Chondrocyte (in vitro differentiated cells): ENCODE data around the gene RERG. TPM values are rescaled to one million over a fixed set of nuclear protein-coding genes. Genes with fewer than 3 reads are reported as not detected.

Experiments used
- DNase-seq: peaks from one replicate; pipeline ENCODE4 v3.0.0; 2021; ENCODE audit warnings: mixed read lengths, low spot score
- H3K27ac Mint-ChIP-seq: one replicate; pipeline ENCODE4 v1.8.0; 2021; ENCODE audit warnings: mild to moderate bottlenecking, moderate library complexity, mixed read lengths; ENCODE audit not compliant: unreplicated experiment
- H3K27me3 Mint-ChIP-seq: 2 replicates; pipeline ENCODE4 v1.8.0; 2021; ENCODE audit warnings: low read depth, mixed read lengths
- H3K36me3 Mint-ChIP-seq: 2 replicates; pipeline ENCODE4 v1.8.0; 2021; ENCODE audit warnings: low read depth, mixed read lengths
- H3K4me1 Mint-ChIP-seq: 2 replicates; pipeline ENCODE4 v1.8.0; 2021; ENCODE audit warnings: low read depth, mild to moderate bottlenecking, mixed read lengths
- H3K4me3 Mint-ChIP-seq: one replicate; pipeline ENCODE4 v1.8.0; 2021; ENCODE audit warnings: mild to moderate bottlenecking, moderate library complexity, mixed read lengths; ENCODE audit not compliant: unreplicated experiment
- H3K9me3 Mint-ChIP-seq: 2 replicates; pipeline ENCODE4 v1.8.0; 2021; ENCODE audit warnings: low read depth, mixed read lengths
- total RNA-seq: library from RNA; stranded (reverse); gene quantifications from 3 replicates; pipeline ENCODE4 v1.2.1, GENCODE V29; 2021
- TF ChIP-seq, protein P1 (sequence below): fragments of 200-600 bp; sonication (generic); IDR thresholded peaks from 2 replicates; pipeline ENCODE4 v1.5.0; 2021; ENCODE audit warnings: antibody characterized with exemption, mild to moderate bottlenecking, moderate library complexity

The RERG gene
- total RNA-seq, 1 donor from 2014 or later: 10.1 TPM

DNA sequence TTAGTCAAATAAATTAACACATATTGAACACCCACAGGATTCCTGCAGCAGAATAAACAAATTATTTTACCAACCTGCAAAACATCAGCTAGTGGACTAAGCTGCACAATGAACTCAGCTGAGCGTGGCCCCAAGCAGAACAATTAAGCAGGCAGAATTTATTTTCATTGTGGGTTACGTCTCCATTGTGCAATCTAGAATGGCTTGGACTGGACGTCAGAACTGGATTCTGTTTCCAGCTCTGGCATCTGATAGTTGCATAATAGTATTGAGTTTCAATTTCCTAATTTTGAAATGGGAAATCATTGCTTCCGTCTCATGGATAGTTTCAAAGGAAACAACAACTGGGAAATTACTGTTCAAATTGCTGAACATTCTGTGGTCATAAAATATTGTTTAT lies 35.5 kb upstream of the RERG start:
- Mint-ChIP-seq H3K27ac (no peak overlapping the region), H3K4me1 (no peaks in the 10 kb centered on the region), H3K27me3 (peaks cover 34% of the 10 kb centered on the region), H3K36me3 (peaks cover 4% of the 10 kb centered on the region), H3K4me3 (no peak overlapping the region), H3K9me3 (peaks cover 9% of the 10 kb centered on the region)
- DNase-seq: no peak
- TF ChIP-seq, protein P1, sequence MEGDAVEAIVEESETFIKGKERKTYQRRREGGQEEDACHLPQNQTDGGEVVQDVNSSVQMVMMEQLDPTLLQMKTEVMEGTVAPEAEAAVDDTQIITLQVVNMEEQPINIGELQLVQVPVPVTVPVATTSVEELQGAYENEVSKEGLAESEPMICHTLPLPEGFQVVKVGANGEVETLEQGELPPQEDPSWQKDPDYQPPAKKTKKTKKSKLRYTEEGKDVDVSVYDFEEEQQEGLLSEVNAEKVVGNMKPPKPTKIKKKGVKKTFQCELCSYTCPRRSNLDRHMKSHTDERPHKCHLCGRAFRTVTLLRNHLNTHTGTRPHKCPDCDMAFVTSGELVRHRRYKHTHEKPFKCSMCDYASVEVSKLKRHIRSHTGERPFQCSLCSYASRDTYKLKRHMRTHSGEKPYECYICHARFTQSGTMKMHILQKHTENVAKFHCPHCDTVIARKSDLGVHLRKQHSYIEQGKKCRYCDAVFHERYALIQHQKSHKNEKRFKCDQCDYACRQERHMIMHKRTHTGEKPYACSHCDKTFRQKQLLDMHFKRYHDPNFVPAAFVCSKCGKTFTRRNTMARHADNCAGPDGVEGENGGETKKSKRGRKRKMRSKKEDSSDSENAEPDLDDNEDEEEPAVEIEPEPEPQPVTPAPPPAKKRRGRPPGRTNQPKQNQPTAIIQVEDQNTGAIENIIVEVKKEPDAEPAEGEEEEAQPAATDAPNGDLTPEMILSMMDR: no peak

DNA sequence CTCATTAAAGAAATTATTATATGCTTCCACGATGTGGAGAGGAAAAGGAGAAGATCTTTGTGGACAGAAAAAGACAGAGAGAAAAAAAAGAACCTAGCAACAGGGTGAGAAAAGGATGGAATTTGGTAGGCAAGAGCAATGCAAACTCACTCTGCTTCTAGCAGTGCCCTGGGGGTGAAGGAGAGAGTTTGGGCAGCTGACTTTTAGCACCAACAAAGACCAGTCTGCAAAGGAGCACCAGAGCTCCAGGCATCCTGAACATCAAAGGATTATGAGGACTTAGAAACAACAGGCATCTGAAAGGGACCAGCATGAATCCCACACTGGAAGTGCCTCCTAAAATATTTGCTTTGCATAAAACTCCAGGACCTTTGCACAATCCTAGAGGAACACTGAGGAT lies 32.8 kb upstream of the RERG start:
- TF ChIP-seq, protein P1: no peak
- no peak overlapping the region for H3K27ac Mint-ChIP-seq
- peaks cover 10% of the 10 kb centered on the region for H3K9me3 Mint-ChIP-seq
- H3K36me3 Mint-ChIP-seq: peaks cover 8% of the 10 kb centered on the region
- peaks cover 45% of the 10 kb centered on the region for H3K27me3 Mint-ChIP-seq
- H3K4me1 Mint-ChIP-seq: no peaks in the 10 kb centered on the region
- no peak overlapping the region for H3K4me3 Mint-ChIP-seq
- no peak for DNase-seq

DNA sequence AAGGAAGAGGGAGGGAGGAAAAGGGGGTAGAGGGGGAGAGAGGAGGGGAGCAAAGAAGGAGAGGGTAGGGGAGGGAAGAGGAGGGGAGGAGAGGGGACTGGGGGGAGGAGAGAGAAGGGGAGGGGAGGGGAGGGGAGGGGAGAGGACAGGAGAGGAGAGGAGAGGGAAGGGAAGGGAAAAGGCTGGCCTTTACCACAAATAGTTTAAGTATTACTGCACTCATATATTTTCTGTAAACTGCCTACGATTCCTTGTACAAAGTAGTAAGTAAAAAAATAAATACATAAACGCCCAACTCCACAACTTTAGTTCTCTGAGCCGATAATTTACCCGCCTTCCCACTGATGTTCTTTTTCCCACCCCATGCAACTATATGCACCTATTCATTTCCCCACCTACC lies 23.7 kb upstream of the RERG start:
- H3K4me3 Mint-ChIP-seq: no peak overlapping the region
- peaks cover 25% of the 10 kb centered on the region for H3K27me3 Mint-ChIP-seq
- TF ChIP-seq, protein P1: no peak
- peaks cover 15% of the 10 kb centered on the region for H3K9me3 Mint-ChIP-seq
- no peak for DNase-seq
- peaks cover 5% of the 10 kb centered on the region for H3K4me1 Mint-ChIP-seq
- peaks cover 10% of the 10 kb centered on the region for H3K36me3 Mint-ChIP-seq
- no peak overlapping the region for H3K27ac Mint-ChIP-seq

DNA sequence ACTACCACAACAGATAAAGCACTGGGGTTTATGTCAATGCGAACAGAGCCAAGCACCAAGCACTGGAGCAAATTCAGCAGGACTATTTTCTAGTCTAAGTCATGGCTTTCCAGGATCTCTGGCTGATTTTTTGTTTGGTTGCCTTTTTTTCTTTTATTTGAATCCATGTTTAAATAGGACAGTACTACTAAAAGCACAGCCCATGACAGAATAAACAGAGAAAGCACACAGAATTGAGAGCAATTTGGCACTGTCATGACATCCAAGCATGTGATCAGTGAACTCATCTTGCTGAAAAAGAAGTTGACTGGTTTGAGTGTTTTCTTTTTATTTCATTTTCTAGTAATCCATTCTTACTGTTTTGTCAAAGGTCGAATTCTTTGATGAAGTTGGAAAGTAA lies 23.1 kb upstream of the RERG start:
- TF ChIP-seq, protein P1: no peak
- peaks cover 15% of the 10 kb centered on the region for H3K9me3 Mint-ChIP-seq
- H3K27me3 Mint-ChIP-seq: peaks cover 28% of the 10 kb centered on the region
- DNase-seq: no peak
- peaks cover 5% of the 10 kb centered on the region for H3K4me1 Mint-ChIP-seq
- no peak overlapping the region for H3K27ac Mint-ChIP-seq
- H3K4me3 Mint-ChIP-seq: no peak overlapping the region
- H3K36me3 Mint-ChIP-seq: peaks cover 10% of the 10 kb centered on the region

DNA sequence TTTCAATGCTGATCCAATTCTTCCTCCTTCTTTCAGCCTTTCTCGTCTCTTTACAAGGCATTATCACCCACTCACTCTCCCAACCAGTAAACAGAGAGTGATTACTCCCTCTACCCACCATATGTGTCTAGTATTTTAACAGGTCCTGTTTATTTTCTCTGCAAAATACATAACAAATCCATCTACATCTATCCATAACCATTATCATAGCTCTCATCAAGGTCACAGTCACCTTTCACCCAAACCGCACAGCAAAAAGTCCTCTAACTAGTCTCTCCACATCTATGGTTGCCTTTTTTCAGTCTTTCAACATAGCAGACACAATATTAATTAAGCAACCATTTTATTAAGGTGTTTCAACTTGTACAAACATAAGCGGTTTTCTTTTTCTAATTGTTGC lies 21.9 kb upstream of the RERG start:
- Mint-ChIP-seq H3K36me3 (peaks cover 6% of the 10 kb centered on the region), H3K4me3 (no peak overlapping the region), H3K27me3 (peaks cover 24% of the 10 kb centered on the region), H3K27ac (no peak overlapping the region), H3K4me1 (peaks cover 5% of the 10 kb centered on the region), H3K9me3 (peaks cover 13% of the 10 kb centered on the region)
- DNase-seq: no peak
- TF ChIP-seq, protein P1: no peak
